Stomach smooth muscle (tissue), 2 donors: ENCODE results near the gene ZNF445.
"Not testable (repeated sequence)": the region's sequence is repeated elsewhere in the genome, so short reads cannot be mapped to it uniquely, and the experiment has no call there.

Experiments used
- H3K27ac ChIP-seq: one replicate; pipeline ENCODE4 v1.7.0; 2013; ENCODE audit warnings: mild to moderate bottlenecking, low read length, inconsistent platforms
- H3K27me3 ChIP-seq, 2 donors: one replicate each; pipeline ENCODE4 v1.7.0; 2013; ENCODE audit warnings: low read length in 2 of 2; ENCODE audit not compliant: insufficient read depth in 2 of 2, control insufficient read depth in 1 of 2
- H3K36me3 ChIP-seq, 2 donors: one replicate each; pipeline ENCODE4 v1.7.0; 2013; ENCODE audit warnings: low read length in 2 of 2; ENCODE audit not compliant: control insufficient read depth in 2 of 2, insufficient read depth in 2 of 2
- H3K4me1 ChIP-seq: one replicate; pipeline ENCODE4 v1.7.0; 2013; ENCODE audit warnings: low read length; ENCODE audit not compliant: control insufficient read depth, insufficient read depth
- H3K4me3 ChIP-seq, 2 donors: one replicate each; pipeline ENCODE4 v1.7.0; 2013; ENCODE audit warnings: low read length in 2 of 2
- H3K9ac ChIP-seq, 2 donors: one replicate each; pipeline ENCODE4 v1.7.0; 2013; ENCODE audit warnings: low read length in 2 of 2, mild to moderate bottlenecking in 1 of 2
- H3K9me3 ChIP-seq, 2 donors: one replicate each; pipeline ENCODE4 v1.7.0; 2013; ENCODE audit warnings: low read length in 2 of 2; ENCODE audit not compliant: control insufficient read depth in 2 of 2
- donor health status: healthy.
- donor health status: Pancreatic carcinoma.

Gene ZNF445

GRCh38 chr3:44419116-44419922, 58.2 kb downstream of the ZNF445 start:
- Histone ChIP-seq H3K4me3 (no peak overlapping the region), H3K36me3 (no peaks in the 10 kb centered on the region), H3K9ac (no peak overlapping the region), H3K27ac (no peak overlapping the region), H3K4me1 (no peaks in the 10 kb centered on the region), H3K27me3 (peaks cover 0 to 4% of the 10 kb centered on the region in 2 donors), H3K9me3 (no peaks in the 10 kb centered on the region)

DNA sequence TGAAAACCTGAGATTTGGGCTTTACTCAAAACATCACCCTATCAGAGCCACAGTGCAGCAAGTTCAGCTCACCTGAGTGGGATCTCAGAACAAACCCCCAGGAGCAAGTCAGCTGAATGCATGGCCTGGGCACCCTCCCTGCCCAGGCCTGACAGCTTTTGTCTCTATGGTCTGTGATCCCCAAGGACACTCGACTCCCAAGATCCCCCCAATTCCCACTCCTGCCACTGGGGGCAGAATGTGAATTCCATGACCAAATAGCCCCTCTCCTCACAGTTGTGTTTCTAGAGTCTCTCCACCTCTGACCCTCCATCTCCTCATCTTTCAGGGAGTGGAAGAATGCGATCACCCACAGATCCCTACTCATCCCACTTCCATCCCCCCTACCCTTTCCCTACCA, 58.9 kb downstream of the ZNF445 start:
- Histone ChIP-seq H3K36me3 (no peaks in the 10 kb centered on the region), H3K9me3 (no peaks in the 10 kb centered on the region), H3K27ac (no peak overlapping the region), H3K4me3 (no peak overlapping the region), H3K27me3 (peaks cover 0 to 4% of the 10 kb centered on the region in 2 donors), H3K9ac (no peak overlapping the region), H3K4me1 (no peaks in the 10 kb centered on the region)

DNA sequence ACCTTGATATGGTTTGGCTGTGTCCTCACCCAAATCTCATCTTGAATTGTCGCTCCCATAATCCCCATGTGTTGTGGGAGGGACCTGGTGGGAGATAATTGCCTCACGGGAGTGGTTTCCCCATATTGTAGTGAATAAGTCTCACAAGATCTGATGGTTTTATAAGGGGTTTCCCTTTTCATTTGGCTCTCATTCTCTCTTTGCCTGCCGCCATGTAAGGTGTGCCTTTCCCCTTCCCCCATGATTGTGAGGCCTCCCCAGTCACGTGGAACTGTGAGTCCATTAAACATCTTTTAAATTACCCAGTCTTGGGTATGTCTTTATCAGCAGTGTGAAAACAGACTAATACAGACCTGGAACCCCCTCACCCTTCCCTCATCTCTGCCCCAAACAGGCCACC, 59.4 kb downstream of the ZNF445 start:
- H3K36me3 ChIP-seq, H3K4me3 ChIP-seq, H3K27ac ChIP-seq, H3K27me3 ChIP-seq, H3K9me3 ChIP-seq, H3K4me1 ChIP-seq, H3K9ac ChIP-seq: not testable (repeated sequence)

DNA sequence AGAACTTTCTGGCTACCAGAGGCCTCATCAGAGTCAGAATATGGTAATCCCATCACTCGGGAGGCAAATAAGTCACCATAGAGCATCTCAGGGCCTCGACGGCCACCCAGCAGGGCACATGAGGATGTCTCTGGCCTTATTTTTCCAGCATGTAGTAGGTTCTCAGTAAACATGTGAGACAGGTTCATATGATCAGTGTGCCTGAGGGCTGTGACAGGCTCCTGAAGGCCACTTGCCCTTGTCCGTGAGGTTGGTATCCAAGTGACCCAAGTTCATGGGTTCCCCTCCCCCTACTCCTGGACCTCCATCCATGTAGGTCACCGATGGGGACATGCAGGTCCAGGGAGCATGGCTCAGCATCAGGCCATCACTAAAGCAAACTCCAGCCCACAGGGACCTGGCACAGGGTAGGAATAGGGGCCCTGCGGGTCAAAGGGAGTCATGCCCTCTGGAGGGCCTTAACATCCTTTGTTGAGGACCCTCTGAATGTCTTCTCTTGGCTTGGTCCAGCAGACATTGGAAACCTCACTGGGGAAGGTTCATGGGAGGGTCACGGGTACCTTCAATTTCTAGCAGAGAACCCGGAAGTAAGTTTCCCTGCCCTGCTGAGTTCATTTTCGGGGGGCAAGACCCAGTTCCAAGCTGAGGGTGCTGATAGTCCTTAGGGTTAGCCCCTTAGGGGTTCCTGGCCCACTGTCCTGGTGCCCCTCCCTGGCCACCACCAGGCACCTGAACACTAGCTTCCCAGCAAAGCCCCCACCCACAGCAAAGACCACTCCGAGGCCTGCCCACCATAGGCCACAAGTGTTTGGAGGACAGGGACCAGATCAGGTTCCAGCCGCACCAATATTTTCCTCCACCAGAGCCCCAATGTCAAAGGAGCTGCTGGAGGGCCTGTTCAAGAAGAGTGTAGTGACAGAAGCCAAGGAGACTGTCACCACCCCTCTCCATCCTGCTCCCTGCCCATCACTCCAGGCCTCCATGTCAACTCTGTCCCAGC, 61.1 kb downstream of the ZNF445 start:
- no peaks in the 10 kb centered on the region for H3K36me3 ChIP-seq
- no peaks in the 10 kb centered on the region for H3K4me1 ChIP-seq
- no peak overlapping the region for H3K4me3 ChIP-seq
- peaks cover 0 to 4% of the 10 kb centered on the region in 2 donors for H3K27me3 ChIP-seq
- no peak overlapping the region for H3K27ac ChIP-seq
- H3K9me3 ChIP-seq = no peaks in the 10 kb centered on the region
- no peak overlapping the region for H3K9ac ChIP-seq

GRCh38 chr3:44415421-44415820, 62.0 kb downstream of the ZNF445 start:
- no peak overlapping the region for H3K27ac ChIP-seq
- peaks cover 0 to under 1% of the 10 kb centered on the region in 2 donors for H3K27me3 ChIP-seq
- no peak overlapping the region for H3K4me3 ChIP-seq
- no peaks in the 10 kb centered on the region for H3K4me1 ChIP-seq
- H3K9me3 ChIP-seq = no peaks in the 10 kb centered on the region
- no peaks in the 10 kb centered on the region for H3K36me3 ChIP-seq
- no peak overlapping the region for H3K9ac ChIP-seq

- Histone ChIP-seq H3K9ac (no peak overlapping the region), H3K36me3 (peaks cover 0 to under 1% of the 10 kb centered on the region in 2 donors), H3K27me3 (no peaks in the 10 kb centered on the region), H3K9me3 (no peaks in the 10 kb centered on the region), H3K27ac (no peak overlapping the region), H3K4me3 (no peak overlapping the region), H3K4me1 (no peaks in the 10 kb centered on the region)
Observed at GRCh38 chr3:44414517-44415090, 62.9 kb downstream of the ZNF445 start.

DNA sequence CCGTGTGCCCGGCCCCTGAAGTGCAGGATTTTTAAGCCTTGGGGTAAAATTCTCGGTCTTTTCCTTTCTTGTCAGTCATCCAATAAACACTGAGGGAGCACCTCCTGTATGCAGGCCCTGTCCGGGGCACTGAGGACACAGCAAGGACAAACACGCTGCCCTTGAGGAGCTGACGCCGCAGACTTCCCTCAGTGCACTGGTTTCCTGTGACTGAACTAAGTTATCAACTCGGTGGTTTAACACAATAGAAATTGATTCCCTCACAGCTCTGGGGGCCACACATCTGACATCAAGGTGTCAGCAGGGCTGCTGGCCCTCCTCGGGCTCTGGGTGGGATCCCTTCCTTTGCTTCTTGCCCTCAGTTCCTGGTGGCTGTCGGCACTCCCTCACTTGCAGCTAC, 65.1 kb downstream of the ZNF445 start:
- no peak overlapping the region for H3K27ac ChIP-seq
- H3K9me3 ChIP-seq = no peaks in the 10 kb centered on the region
- no peaks in the 10 kb centered on the region for H3K27me3 ChIP-seq
- H3K4me1 ChIP-seq = no peaks in the 10 kb centered on the region
- H3K36me3 ChIP-seq = peaks cover 2% of the 10 kb centered on the region in 2 donors
- no peak overlapping the region for H3K9ac ChIP-seq
- no peak overlapping the region for H3K4me3 ChIP-seq

DNA sequence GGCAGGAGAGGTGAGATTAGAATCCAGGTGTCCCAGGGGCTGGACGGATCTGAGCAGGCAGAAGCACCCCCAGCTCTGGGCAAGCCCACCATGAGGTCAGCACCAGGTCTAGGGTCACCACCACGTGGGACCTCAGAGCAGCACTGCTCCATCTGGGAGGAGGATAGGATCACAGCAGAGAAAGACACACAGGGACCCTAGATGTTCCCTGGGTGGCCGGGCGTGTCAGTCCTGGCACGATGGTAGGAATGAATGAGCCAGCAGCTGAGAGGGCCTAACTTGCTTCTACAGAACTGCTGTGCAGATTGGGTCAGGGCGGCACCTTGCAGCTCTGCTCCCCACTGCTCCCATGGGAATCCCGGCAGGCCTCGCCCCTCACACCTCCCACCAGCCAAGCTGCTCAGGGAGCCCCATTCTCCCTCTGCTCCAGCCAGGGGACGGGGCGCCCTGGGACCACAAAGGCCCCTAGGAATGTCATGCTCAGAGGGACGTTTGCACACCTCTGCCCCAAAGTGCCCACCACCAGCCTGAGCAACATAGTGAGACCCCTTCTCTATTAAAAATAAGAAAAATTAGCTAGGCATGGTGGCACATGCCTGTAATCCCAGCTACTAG, 66.3 kb downstream of the ZNF445 start:
- Histone ChIP-seq H3K9me3 (no peaks in the 10 kb centered on the region), H3K9ac (no peak overlapping the region), H3K36me3 (peaks cover 2% of the 10 kb centered on the region in 2 donors), H3K27ac (no peak overlapping the region), H3K4me3 (no peak overlapping the region), H3K27me3 (no peaks in the 10 kb centered on the region), H3K4me1 (no peaks in the 10 kb centered on the region)

- no peaks in the 10 kb centered on the region for H3K27me3 ChIP-seq
- H3K9me3 ChIP-seq = no peaks in the 10 kb centered on the region
- peaks cover 2 to 4% of the 10 kb centered on the region in 2 donors for H3K36me3 ChIP-seq
- H3K27ac ChIP-seq = no peak overlapping the region
- H3K9ac ChIP-seq = no peak overlapping the region
- H3K4me3 ChIP-seq = no peak overlapping the region
- H3K4me1 ChIP-seq = no peaks in the 10 kb centered on the region
Observed at GRCh38 chr3:44409640-44410410, 67.6 kb downstream of the ZNF445 start.

DNA sequence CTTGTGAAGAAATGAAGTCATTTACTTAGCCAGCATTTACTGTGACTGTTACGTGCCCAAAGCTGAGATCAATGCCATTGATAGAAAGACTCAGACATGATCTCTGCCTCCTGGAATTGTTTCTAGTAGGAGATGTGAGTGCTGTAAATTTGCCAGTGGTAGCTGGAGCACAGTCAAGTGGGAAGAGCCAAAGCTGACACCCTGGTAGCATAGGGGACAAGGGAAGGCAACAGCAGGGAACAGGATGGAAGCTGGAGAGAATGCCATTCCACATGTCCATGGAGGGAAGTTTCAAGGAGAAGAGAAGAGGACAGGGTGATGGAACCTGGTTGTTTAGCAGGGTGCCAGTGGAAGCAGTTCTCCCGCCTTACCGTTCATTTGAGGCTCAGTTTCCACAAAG, 74.9 kb downstream of the ZNF445 start:
- Histone ChIP-seq H3K27ac (no peak overlapping the region), H3K9me3 (no peaks in the 10 kb centered on the region), H3K4me3 (no peak overlapping the region), H3K9ac (no peak overlapping the region), H3K36me3 (peaks cover 10 to 14% of the 10 kb centered on the region in 2 donors), H3K4me1 (no peaks in the 10 kb centered on the region), H3K27me3 (no peaks in the 10 kb centered on the region)
